GM21526 (cell line): ENCODE results near the gene CDIP1.

Experiments used
- ATAC-seq: cut with Tn5 transposase; IDR thresholded peaks from one replicate; pipeline ENCODE4 v1.9.1; 2021; ENCODE audit warnings: moderate library complexity; ENCODE audit not compliant: unreplicated experiment, low FRiP score

CDIP1 gene

GRCh38 chr16:4463522-4464163, 74.9 kb downstream of the CDIP1 start:
- no peak for ATAC-seq

- ATAC-seq: no peak
Observed at GRCh38 chr16:4461250-4462085, 77.1 kb downstream of the CDIP1 start.

DNA sequence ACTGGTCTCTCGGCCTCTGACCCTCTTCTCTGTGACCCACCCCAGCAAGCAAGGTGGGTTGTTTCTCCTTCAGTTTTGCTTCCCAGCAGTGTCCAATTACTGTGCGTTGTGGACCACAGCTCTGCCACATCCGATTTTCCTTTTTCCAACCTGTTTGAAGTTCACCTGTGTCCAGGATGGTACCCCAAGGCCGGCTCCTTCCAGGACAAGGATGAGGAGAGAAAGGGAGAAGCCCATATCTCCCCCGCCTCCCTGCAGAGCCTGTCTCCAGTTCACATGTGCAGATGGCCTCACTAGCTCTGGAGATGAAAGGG, 77.7 kb downstream of the CDIP1 start:
- ATAC-seq: no peak
